Mesendoderm (in vitro differentiated cells): Measurements from ENCODE around the gene ARHGAP15.

Source experiments
- DNase-seq: peaks from one replicate; pipeline ENCODE4 v3.0.0; 2013
- H2AK5ac ChIP-seq: 2 replicates; pipeline ENCODE4 v1.6.1; 2013; ENCODE audit warnings: low read length, inconsistent platforms
- H2BK120ac ChIP-seq: 2 replicates; pipeline ENCODE4 v1.6.1; 2013; ENCODE audit warnings: low read depth, mild to moderate bottlenecking, low read length, moderate library complexity, mixed read lengths
- H2BK15ac ChIP-seq: replicated peaks from 2 replicates; pipeline ENCODE4 v1.6.1; 2013; ENCODE audit warnings: low read depth, mild to moderate bottlenecking, moderate library complexity
- H2BK5ac ChIP-seq: 2 replicates; pipeline ENCODE4 v1.6.1; 2013; ENCODE audit warnings: low read length, inconsistent platforms
- H3K18ac ChIP-seq: 2 replicates; pipeline ENCODE4 v1.6.1; 2013; ENCODE audit warnings: mild to moderate bottlenecking, low read length, mixed read lengths
- H3K23ac ChIP-seq: one replicate; pipeline ENCODE4 v1.6.1; 2013; ENCODE audit warnings: low read length
- H3K27ac ChIP-seq: 2 replicates; pipeline ENCODE4 v1.5.1; 2013; ENCODE audit warnings: low read depth, mild to moderate bottlenecking, inconsistent platforms, low read length, moderate library complexity
- H3K27me3 ChIP-seq: 2 replicates; pipeline ENCODE4 v1.6.1; 2013; ENCODE audit warnings: low read length, control low read depth, mild to moderate bottlenecking, inconsistent platforms; ENCODE audit not compliant: insufficient read depth, poor library complexity
- H3K36me3 ChIP-seq: 2 replicates; pipeline ENCODE4 v1.6.1; 2013; ENCODE audit warnings: low read length, inconsistent platforms; ENCODE audit not compliant: control insufficient read depth, insufficient read depth
- H3K4ac ChIP-seq: one replicate; pipeline ENCODE4 v1.6.1; 2013; ENCODE audit warnings: low read depth, mild to moderate bottlenecking, low read length, moderate library complexity
- H3K4me1 ChIP-seq: 2 replicates; pipeline ENCODE4 v1.6.1; 2013; ENCODE audit warnings: low read depth, low read length, inconsistent platforms; ENCODE audit not compliant: control insufficient read depth
- H3K4me2 ChIP-seq: 2 replicates; pipeline ENCODE4 v1.6.1; 2013; ENCODE audit warnings: low read length
- H3K4me3 ChIP-seq: 2 replicates; pipeline ENCODE4 v1.5.1; 2013; ENCODE audit warnings: mild to moderate bottlenecking, low read length
- H3K56ac ChIP-seq: one replicate; pipeline ENCODE4 v1.6.1; 2013; ENCODE audit warnings: low read length
- H3K79me1 ChIP-seq: 2 replicates; pipeline ENCODE4 v1.6.1; 2013; ENCODE audit warnings: low read length, inconsistent platforms
- H3K79me2 ChIP-seq: 2 replicates; pipeline ENCODE4 v1.6.1; 2013; ENCODE audit warnings: mild to moderate bottlenecking, low read length; ENCODE audit not compliant: control insufficient read depth, insufficient read depth
- H3K9ac ChIP-seq: 2 replicates; pipeline ENCODE4 v1.6.1; 2013; ENCODE audit warnings: low read length, inconsistent platforms
- H4K5ac ChIP-seq: one replicate; pipeline ENCODE4 v1.6.1; 2013; ENCODE audit warnings: low read length
- H4K8ac ChIP-seq: one replicate; pipeline ENCODE4 v1.6.1; 2013; ENCODE audit warnings: low read depth, mild to moderate bottlenecking, control low read depth, low read length, moderate library complexity
- WGBS: extraction: QIAGEN DNeasy Blood & Tissue Kit; methylation state at CpG from one replicate; pipeline ENCODE4 v1.1.7; 2013; ENCODE audit warnings: low lambda C conversion rate, missing lambda C conversion rate; ENCODE audit not compliant: insufficient coverage; ENCODE audit errors: extremely low coverage; 5-methylcytosine and 5-hydroxymethylcytosine counted together

Gene ARHGAP15

DNA sequence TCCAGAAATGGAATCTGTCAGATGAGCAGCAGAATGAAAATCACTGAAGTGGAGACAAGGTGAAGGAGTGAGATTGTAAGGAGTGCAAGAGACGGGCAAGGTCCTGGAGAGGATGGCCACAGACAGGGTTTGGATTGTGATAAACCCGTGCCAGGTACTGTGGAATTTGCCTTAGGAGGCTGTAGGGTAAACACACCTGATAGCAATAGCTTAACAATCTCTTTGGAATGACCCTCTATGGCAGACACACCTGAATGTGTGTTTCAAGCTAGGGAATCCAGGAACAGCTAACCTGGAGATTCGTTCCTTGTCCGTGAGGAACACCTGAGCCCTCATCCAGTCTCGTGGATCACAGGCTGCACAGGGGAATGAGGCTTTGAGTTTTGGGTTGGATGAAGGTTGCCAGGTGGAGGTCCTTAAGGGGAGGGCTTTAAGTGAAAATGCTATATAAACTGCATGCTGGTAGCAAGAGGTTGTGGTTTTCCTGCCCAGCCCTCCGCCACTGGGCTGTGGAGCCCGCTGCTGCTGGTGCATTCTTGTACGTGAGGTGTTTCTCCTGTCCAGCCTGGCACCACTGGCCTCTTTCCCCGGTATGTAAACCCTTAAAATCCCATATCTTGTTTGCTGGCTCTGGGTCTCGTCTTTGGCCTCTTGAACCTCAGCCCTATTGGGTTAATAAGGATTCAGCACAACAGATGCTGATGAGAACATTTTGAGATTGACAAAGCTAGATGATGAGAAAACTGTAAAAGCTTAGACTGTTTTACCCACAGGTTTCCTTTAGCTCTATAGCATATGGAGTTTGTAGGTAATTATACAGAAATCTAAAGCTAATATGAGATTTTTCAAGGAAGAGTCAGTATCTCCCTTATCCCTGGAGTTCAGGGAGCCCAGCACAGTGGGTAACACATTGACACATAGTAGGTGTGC, 117.9 kb downstream of the ARHGAP15 start:
- H3K27me3 ChIP-seq: no peaks in the 10 kb centered on the region
- no CpG with 5 or more reads among the region's 10 CpGs for WGBS
- H3K23ac ChIP-seq: no peak overlapping the region
- no peak overlapping the region for H3K4me3 ChIP-seq
- no peaks in the 10 kb centered on the region for H3K4me1 ChIP-seq
- H3K27ac ChIP-seq: no peak overlapping the region
- H2AK5ac ChIP-seq: no peak overlapping the region
- no peak overlapping the region for H2BK120ac ChIP-seq
- H4K5ac ChIP-seq: no peak overlapping the region
- no peak overlapping the region for H3K56ac ChIP-seq
- no peak overlapping the region for H3K4ac ChIP-seq
- no peak overlapping the region for H2BK5ac ChIP-seq
- H3K18ac ChIP-seq: no peak overlapping the region
- no peak overlapping the region for H3K9ac ChIP-seq
- no peaks in the 10 kb centered on the region for H3K36me3 ChIP-seq
- no peak for DNase-seq
- no peak overlapping the region for H2BK15ac ChIP-seq
- no peak overlapping the region for H3K4me2 ChIP-seq
- no peaks in the 10 kb centered on the region for H3K79me2 ChIP-seq
- no peaks in the 10 kb centered on the region for H3K79me1 ChIP-seq
- no peak overlapping the region for H4K8ac ChIP-seq

DNA sequence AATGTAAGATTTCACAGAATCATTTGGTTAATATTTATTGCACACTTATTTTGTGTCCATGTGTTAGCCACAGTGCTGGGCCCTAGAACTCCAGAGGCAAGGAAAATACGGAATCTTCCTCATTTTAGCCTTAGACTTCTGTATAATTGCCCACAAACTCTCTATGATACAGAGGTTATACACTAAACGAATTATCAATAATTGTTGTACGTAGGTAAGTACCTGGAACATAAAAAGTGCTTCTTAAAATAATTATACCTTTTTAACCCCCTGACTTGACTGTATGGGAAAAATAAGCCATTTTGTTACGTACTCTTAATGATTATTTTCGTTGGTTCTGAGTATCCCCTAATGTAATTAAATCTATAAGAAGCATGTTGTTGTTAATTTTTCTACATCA, 119.4 kb downstream of the ARHGAP15 start:
- Histone ChIP-seq H3K9ac (no peak overlapping the region), H2BK120ac (no peak overlapping the region), H3K4me3 (no peak overlapping the region), H3K23ac (no peak overlapping the region), H3K4ac (no peak overlapping the region), H2BK15ac (no peak overlapping the region), H4K8ac (no peak overlapping the region), H3K4me1 (no peaks in the 10 kb centered on the region), H3K4me2 (no peak overlapping the region), H3K18ac (no peak overlapping the region), H3K36me3 (no peaks in the 10 kb centered on the region), H3K27ac (no peak overlapping the region), H4K5ac (no peak overlapping the region), H3K79me1 (no peaks in the 10 kb centered on the region), H3K27me3 (no peaks in the 10 kb centered on the region), H3K56ac (no peak overlapping the region), H2BK5ac (no peak overlapping the region), H3K79me2 (no peaks in the 10 kb centered on the region), H2AK5ac (no peak overlapping the region)
- no CpG with 5 or more reads among the region's 5 CpGs for WGBS
- no peak for DNase-seq

DNA sequence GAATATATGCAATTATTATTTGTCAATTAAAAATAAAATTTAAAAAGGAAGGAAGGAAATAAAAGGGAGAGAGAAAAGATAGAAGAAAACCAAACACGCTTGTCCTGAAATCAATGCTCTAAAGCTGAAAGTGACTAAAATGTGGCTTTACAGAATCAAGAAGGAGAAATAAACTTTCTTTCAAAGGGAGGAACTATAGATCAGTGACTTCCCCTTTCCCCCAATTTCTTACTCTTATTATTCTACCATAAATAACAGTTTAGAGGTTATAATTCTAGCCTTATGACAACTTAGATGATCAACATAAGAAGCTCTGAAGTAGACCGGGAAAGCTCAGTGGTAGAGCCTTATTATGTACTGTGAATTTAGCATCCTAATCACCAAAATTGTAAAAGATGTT, 122.5 kb downstream of the ARHGAP15 start:
- Histone ChIP-seq H2BK120ac (no peak overlapping the region), H3K27ac (no peak overlapping the region), H3K79me1 (no peaks in the 10 kb centered on the region), H3K4me2 (no peak overlapping the region), H3K56ac (no peak overlapping the region), H3K27me3 (no peaks in the 10 kb centered on the region), H2BK15ac (no peak overlapping the region), H3K18ac (no peak overlapping the region), H3K4me1 (no peaks in the 10 kb centered on the region), H4K5ac (no peak overlapping the region), H2BK5ac (no peak overlapping the region), H3K4me3 (no peak overlapping the region), H2AK5ac (no peak overlapping the region), H3K23ac (no peak overlapping the region), H3K4ac (no peak overlapping the region), H3K79me2 (no peaks in the 10 kb centered on the region), H4K8ac (no peak overlapping the region), H3K9ac (no peak overlapping the region), H3K36me3 (no peaks in the 10 kb centered on the region)
- DNase-seq: no peak
- no CpG with 5 or more reads among the region's 2 CpGs for WGBS

DNA sequence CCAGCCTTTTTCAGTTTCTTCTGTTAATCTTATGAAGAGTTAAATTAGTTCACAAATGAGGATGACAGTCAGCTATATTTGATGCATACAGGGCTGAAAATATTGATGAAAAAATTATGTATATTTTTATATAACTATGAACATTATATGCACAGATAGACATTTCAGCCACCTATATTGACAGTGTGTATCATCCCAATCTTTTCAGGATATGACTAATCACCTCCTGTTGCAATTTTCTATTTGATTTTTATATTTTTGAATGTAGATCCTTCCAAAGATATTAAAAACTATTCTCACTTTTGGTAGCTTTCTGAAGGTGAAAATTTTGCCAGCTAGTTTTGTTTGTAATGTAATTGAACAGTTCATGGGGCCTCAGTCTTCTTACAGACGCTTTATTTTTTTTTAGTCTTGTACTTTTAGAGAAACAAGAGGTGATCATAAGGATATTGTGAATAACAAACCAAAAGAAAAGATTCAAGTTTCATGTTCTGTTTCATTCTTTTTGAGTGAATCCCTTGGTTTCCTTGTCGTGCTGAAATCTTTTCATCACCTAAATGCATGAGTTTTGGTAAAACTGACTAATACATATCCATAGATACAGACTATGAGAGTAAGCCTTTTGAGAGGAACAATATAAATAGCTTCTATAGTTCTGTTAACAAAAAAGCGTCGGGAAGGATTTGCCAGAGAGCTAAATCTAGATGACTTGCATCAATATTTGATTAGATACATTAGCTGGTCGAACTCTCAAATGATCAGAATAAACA, 123.1 kb downstream of the ARHGAP15 start:
- Histone ChIP-seq H3K36me3 (no peaks in the 10 kb centered on the region), H3K27ac (no peak overlapping the region), H3K23ac (no peak overlapping the region), H4K8ac (no peak overlapping the region), H3K79me1 (no peaks in the 10 kb centered on the region), H3K79me2 (no peaks in the 10 kb centered on the region), H3K4ac (no peak overlapping the region), H3K4me3 (no peak overlapping the region), H3K27me3 (no peaks in the 10 kb centered on the region), H3K4me1 (no peaks in the 10 kb centered on the region), H3K18ac (no peak overlapping the region), H2BK5ac (no peak overlapping the region), H2BK120ac (no peak overlapping the region), H4K5ac (no peak overlapping the region), H3K9ac (no peak overlapping the region), H3K4me2 (no peak overlapping the region), H3K56ac (no peak overlapping the region), H2BK15ac (no peak overlapping the region), H2AK5ac (no peak overlapping the region)
- no peak for DNase-seq
- no CpG with 5 or more reads among the region's 5 CpGs for WGBS

DNA sequence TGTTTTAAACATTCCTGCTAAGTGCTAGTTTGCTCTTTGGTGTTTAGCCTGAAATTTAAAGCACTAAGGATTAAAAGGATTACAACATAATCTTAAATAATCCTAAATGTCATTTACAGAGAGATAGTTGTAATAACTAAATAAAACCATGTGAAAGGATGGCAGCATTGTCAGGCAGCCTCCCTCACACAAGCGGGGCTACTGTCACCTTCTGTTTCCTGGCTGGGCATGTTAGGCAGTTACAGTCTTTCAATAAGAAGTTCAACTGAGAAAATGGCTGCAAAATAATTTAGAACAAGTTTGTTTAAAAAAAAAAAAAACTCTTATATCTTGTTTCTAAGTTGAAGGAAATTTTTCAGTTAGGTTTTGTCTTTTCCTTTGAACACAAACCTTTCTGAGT, 124.9 kb downstream of the ARHGAP15 start:
- H3K23ac ChIP-seq: no peak overlapping the region
- no peak overlapping the region for H2BK15ac ChIP-seq
- H3K56ac ChIP-seq: no peak overlapping the region
- no peaks in the 10 kb centered on the region for H3K36me3 ChIP-seq
- no peaks in the 10 kb centered on the region for H3K79me1 ChIP-seq
- H4K8ac ChIP-seq: no peak overlapping the region
- no peak overlapping the region for H2BK120ac ChIP-seq
- H3K4me2 ChIP-seq: no peak overlapping the region
- H3K18ac ChIP-seq: no peak overlapping the region
- H3K4me1 ChIP-seq: no peaks in the 10 kb centered on the region
- no peak overlapping the region for H3K4ac ChIP-seq
- no peak overlapping the region for H3K9ac ChIP-seq
- H3K27me3 ChIP-seq: no peaks in the 10 kb centered on the region
- H3K27ac ChIP-seq: no peak overlapping the region
- H3K4me3 ChIP-seq: no peak overlapping the region
- no CpG with 5 or more reads among the region's 1 CpG for WGBS
- no peak for DNase-seq
- no peak overlapping the region for H2BK5ac ChIP-seq
- no peak overlapping the region for H2AK5ac ChIP-seq
- no peaks in the 10 kb centered on the region for H3K79me2 ChIP-seq
- H4K5ac ChIP-seq: no peak overlapping the region
